SH-SY5Y (cell line): ENCODE data around the gene TWIST2.

ENCODE experiments used
- GATA2 ChIP-seq: IDR thresholded peaks from 2 replicates; pipeline ENCODE4 v1.6.1; 2011; ENCODE audit warnings: mild to moderate bottlenecking, low read depth, low read length
- GATA3 ChIP-seq: IDR thresholded peaks from 2 replicates; pipeline ENCODE4 v1.6.1; 2011; ENCODE audit warnings: low read depth, mild to moderate bottlenecking, low read length, moderate library complexity

- TF ChIP-seq GATA2 (no peak), GATA3 (no peak)
These were observed 25.8 kb upstream of the TWIST2 start for GRCh38 chr2:238821944-238822670.
